HCT116 (cell line): ENCODE measurements around the gene CHD1. TPM values are rescaled to one million over a fixed set of nuclear protein-coding genes. Genes with fewer than 3 reads are reported as not detected.

Source experiments
- ATAC-seq: fragments of 200-7000 bp; cut with Tn5 transposase; 2 replicates; pipeline ENCODE4 v1.9.1; 2020; ENCODE audit warnings: mild to moderate bottlenecking, moderate library complexity
- BruUV-seq: library from RNA; stranded (reverse); fragments of 400-500 nt; replicated peaks from 2 replicates; lab custom pipeline; 2021; lab: Mats Ljungman, UMichigan
- CTCF ChIA-PET: fragments of 300-600 bp; sonication (Branson Sonifier 250); formaldehyde crosslinking; loops from one replicate; lab custom pipeline; 2021; ENCODE audit warnings: antibody characterized with exemption; lab: Charles Lee
- POLR2A ChIA-PET: fragments of 300-600, 350-600 bp; sonication (Branson Sonifier 250); formaldehyde crosslinking; loops from one replicate; lab custom pipeline; 2021; ENCODE audit warnings: antibody characterized with exemption; lab: Charles Lee
- RAD21 ChIA-PET, 2 experiments: fragments of 300-600 bp; sonication (Branson Sonifier 250); formaldehyde crosslinking; loops; one replicate each; lab custom pipeline; 2023; ENCODE audit warnings: low total read pairs in 2 of 2; ENCODE audit not compliant: uncharacterized antibody in 2 of 2, unreplicated experiment in 2 of 2, low non-redundant PET in 1 of 2; lab: Charles Lee
- DNase-seq: peaks from one replicate; pipeline ENCODE4 v3.0.0-alpha.2; 2010; ENCODE audit warnings: low read depth, low spot score
- H2AFZ ChIP-seq: fragments of 200-600 bp; shearing (Covaris generic), sonication (generic); 2 replicates; pipeline ENCODE4 v1.6.1; 2017; ENCODE audit warnings: low read depth, mixed run types, mixed read lengths, antibody characterized with exemption, low read length; ENCODE audit not compliant: poor library complexity, severe bottlenecking
- H3K27ac ChIP-seq: 2 replicates; pipeline ENCODE4 v1.5.1; 2012; ENCODE audit warnings: low read depth, low read length
- H3K27me3 ChIP-seq: fragments of 200-600 bp; sonication (generic); 2 replicates; pipeline ENCODE4 v1.6.1; 2016; ENCODE audit warnings: mixed run types, low read length, mixed read lengths; ENCODE audit not compliant: insufficient read depth
- H3K36me3 ChIP-seq, 2 experiments: fragments of 200-500 bp in 1 of 2; fragments of 200-600 bp in 1 of 2; sonication (Bioruptor generic) in 1 of 2; sonication (generic) in 1 of 2; 2 replicates each; pipeline versions ENCODE4 v1.5.1 to v1.6.1; 2014 to 2016; ENCODE audit warnings: low read length in 2 of 2, inconsistent platforms in 1 of 2, mixed read lengths in 1 of 2, mixed run types in 1 of 2; ENCODE audit not compliant: insufficient read depth in 2 of 2, control insufficient read depth in 1 of 2
- H3K4me1 ChIP-seq, 2 experiments: fragments of 200-600 bp in 1 of 2; sonication (generic) in 1 of 2; 2 replicates each; pipeline versions ENCODE4 v1.5.1 to v1.6.1; 2012 to 2017; ENCODE audit warnings: low read length in 2 of 2, inconsistent platforms in 1 of 2, mild to moderate bottlenecking in 1 of 2, mixed read lengths in 1 of 2, mixed run types in 1 of 2, moderate library complexity in 1 of 2; ENCODE audit not compliant: insufficient read depth in 2 of 2, control insufficient read depth in 1 of 2
- H3K4me2 ChIP-seq: fragments of 200-600 bp; sonication (generic); 2 replicates; pipeline ENCODE4 v1.6.1; 2017; ENCODE audit warnings: mixed run types, low read length, mixed read lengths
- H3K4me3 ChIP-seq, 2 experiments: fragments of 200-600 bp in 1 of 2; sonication (generic) in 1 of 2; replicated peaks in 1 of 2; 2 replicates each; pipeline ENCODE4 v1.5.1; 2011 to 2016; ENCODE audit warnings: low read length in 2 of 2, control low read depth in 1 of 2, low read depth in 1 of 2, mild to moderate bottlenecking in 1 of 2, mixed read lengths in 1 of 2, mixed run types in 1 of 2
- H3K79me2 ChIP-seq: fragments of 200-600 bp; sonication (generic); 2 replicates; pipeline ENCODE4 v1.6.1; 2017; ENCODE audit warnings: mild to moderate bottlenecking, mixed run types, low read length, moderate library complexity, mixed read lengths; ENCODE audit not compliant: insufficient read depth
- H3K9ac ChIP-seq: fragments of 200-600 bp; sonication (generic); 2 replicates; pipeline ENCODE4 v1.6.1; 2016; ENCODE audit warnings: low read length, mixed read lengths
- H3K9me2 ChIP-seq: fragments of 200-600 bp; sonication (generic), shearing (Covaris generic); 2 replicates; pipeline ENCODE4 v1.6.1; 2017; ENCODE audit warnings: mixed run types, mild to moderate bottlenecking, moderate library complexity; ENCODE audit not compliant: insufficient read depth
- H3K9me3 ChIP-seq, 2 experiments: fragments of 200-500 bp in 1 of 2; fragments of 200-600 bp in 1 of 2; sonication (Bioruptor generic) in 1 of 2; sonication (generic) in 1 of 2; 2 replicates each; pipeline ENCODE4 v1.6.1; 2014 to 2017; ENCODE audit warnings: low read length in 2 of 2, mixed read lengths in 2 of 2, inconsistent platforms in 1 of 2, low read depth in 1 of 2, mild to moderate bottlenecking in 1 of 2, mixed run types in 1 of 2, moderate library complexity in 1 of 2; ENCODE audit not compliant: control insufficient read depth in 1 of 2, insufficient read depth in 1 of 2
- H4K20me1 ChIP-seq: fragments of 200-600 bp; sonication (generic), shearing (Covaris generic); 2 replicates; pipeline ENCODE4 v1.6.1; 2017; ENCODE audit warnings: mixed run types, mild to moderate bottlenecking, moderate library complexity; ENCODE audit not compliant: insufficient read depth
- CEBPB ChIP-seq: IDR thresholded peaks from 2 replicates; pipeline ENCODE4 v1.6.1; 2012; ENCODE audit warnings: low read depth
- EZH2 ChIP-seq: fragments of 200-600 bp; sonication (generic); IDR thresholded peaks from 2 replicates; pipeline ENCODE4 v1.6.1; 2017; ENCODE audit warnings: antibody characterized with exemption, mixed run types
- RAD21 ChIP-seq: IDR thresholded peaks from 2 replicates; pipeline ENCODE4 v1.6.1; 2012; ENCODE audit warnings: low read depth, mild to moderate bottlenecking
- SP1 ChIP-seq: IDR thresholded peaks from 2 replicates; pipeline ENCODE4 v1.6.1; 2012; ENCODE audit warnings: low read depth
- SRF ChIP-seq: IDR thresholded peaks from 2 replicates; pipeline ENCODE4 v1.6.1; 2012; ENCODE audit warnings: low read depth
- intact Hi-C: fragments of 100-400 bp; cut with micrococcal nuclease; formaldehyde crosslinking; loops from 2 replicates; pipeline ENCODE4 v1.10.0; 2022
- total RNA-seq: library from RNA; stranded (reverse); gene quantifications from one replicate; pipeline ENCODE4 v1.2.1, GENCODE V29; 2021; ENCODE audit not compliant: unreplicated experiment
- TF ChIP-seq, protein P1 (sequence below): IDR thresholded peaks from 2 replicates; pipeline ENCODE4 v1.6.1; 2012

CHD1 gene
- total RNA-seq, 1 experiment from 2014 or later: 43.9 TPM

DNA sequence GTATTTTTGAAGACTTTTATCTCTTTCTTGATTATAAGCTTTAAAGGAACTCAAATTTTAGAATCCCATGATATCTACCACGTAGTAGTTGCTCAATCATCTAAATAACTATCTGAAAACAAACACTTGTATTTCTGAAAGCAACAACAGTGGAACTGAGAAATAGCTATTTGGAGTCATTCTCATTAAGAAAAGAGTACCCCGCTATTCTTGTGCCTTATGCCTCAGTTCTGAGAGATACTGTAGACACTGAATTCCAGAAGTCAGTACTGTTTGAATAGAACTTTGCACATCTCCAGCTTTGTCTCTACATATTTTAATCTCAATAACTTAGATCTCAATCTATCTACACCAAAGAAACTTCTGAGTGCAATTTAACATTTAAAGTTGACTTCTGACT is 11.4 kb downstream of the CHD1 start:
- Histone ChIP-seq H4K20me1 (peaks cover 25% of the 10 kb centered on the region; the same call in 1 of the 2 replicates), H3K27me3 (no peaks in the 10 kb centered on the region), H3K9me2 (no peaks in the 10 kb centered on the region), H3K4me3 (no peak overlapping the region), H3K9me3 (no peaks in the 10 kb centered on the region), H3K36me3 (peaks cover 10 to 32% of the 10 kb centered on the region in 2 experiments; a peak in 3 of 4 replicates), H3K27ac (no peak overlapping the region), H2AFZ (no peak overlapping the region), H3K4me2 (no peak overlapping the region), H3K9ac (no peak overlapping the region), H3K79me2 (peaks cover 100% of the 10 kb centered on the region), H3K4me1 (no peaks in the 10 kb centered on the region)
- no peak for ATAC-seq
- DNase-seq: no peak
- ChIA-PET POLR2A (no interaction called here), CTCF (no interaction called here), RAD21 (no interaction called here)
- intact Hi-C loops: no loop called here
- TF ChIP-seq, protein P1, sequence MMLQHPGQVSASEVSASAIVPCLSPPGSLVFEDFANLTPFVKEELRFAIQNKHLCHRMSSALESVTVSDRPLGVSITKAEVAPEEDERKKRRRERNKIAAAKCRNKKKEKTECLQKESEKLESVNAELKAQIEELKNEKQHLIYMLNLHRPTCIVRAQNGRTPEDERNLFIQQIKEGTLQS: no peak
- no peak for TF ChIP-seq RAD21
- no peak for TF ChIP-seq SRF
- TF ChIP-seq CEBPB: no peak
- no peak for TF ChIP-seq SP1
- no TSS peak for BruUV-seq

DNA sequence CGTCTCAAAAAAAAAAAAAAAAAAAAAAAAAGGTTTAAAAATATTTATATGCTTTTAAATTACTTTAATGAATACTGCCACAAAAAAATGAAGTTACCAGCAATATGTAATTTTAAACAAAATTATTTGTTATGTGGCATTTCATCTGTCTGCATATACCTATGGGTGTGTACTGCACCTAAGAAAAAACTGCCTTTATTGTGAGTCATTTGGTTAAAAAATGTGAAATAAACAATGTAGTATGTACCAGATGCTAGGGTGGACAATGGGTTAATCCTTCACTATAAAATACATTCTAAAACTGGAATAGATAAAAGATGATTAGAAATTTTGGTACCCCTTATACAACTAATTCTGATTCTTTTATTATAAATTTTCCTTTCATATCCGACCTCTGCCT is 12.3 kb downstream of the CHD1 start:
- Histone ChIP-seq H2AFZ (no peak overlapping the region), H3K9me2 (no peaks in the 10 kb centered on the region), H3K27me3 (no peaks in the 10 kb centered on the region), H3K4me1 (no peaks in the 10 kb centered on the region), H3K79me2 (peaks cover 100% of the 10 kb centered on the region), H3K4me2 (no peak overlapping the region), H3K27ac (no peak overlapping the region), H3K9me3 (no peaks in the 10 kb centered on the region), H3K4me3 (no peak overlapping the region), H3K36me3 (peaks cover 5 to 25% of the 10 kb centered on the region in 2 experiments; a peak in 3 of 4 replicates), H4K20me1 (peaks cover 30% of the 10 kb centered on the region; the same call in 1 of the 2 replicates), H3K9ac (no peak overlapping the region)
- ChIA-PET RAD21 (no interaction called here), CTCF (no interaction called here), POLR2A (no interaction called here)
- intact Hi-C loops: no loop called here
- no TSS peak for BruUV-seq
- no peak for ATAC-seq
- no peak for DNase-seq
- no peak for TF ChIP-seq EZH2
